Activated T-cell treated with anti-CD3 and anti-CD28 coated beads for 4 hours (primary cell): ENCODE results near the gene GEN1.

Experiments used
- DNase-seq: peaks from one replicate; pipeline ENCODE4 v3.0.0-alpha.2; 2020

GEN1 gene

GRCh38 chr2:17753803-17754663, at the start of gene GEN1, which contains the start of gene SMC6:
Gene GEN1, plus strand, starts transcription at chr2:17754138. Its CDS starts 5,806 bp downstream, at chr2:17759944.
Gene SMC6, minus strand, starts transcription at chr2:17753810. Its CDS starts 7,864 bp downstream, at chr2:17745946.
- peak; percentile 84 for DNase-seq

GRCh38 chr2:17706845-17707244, 47.1 kb upstream of the GEN1 start:
- no peak for DNase-seq

- DNase-seq: no peak
These were observed 45.4 kb upstream of the GEN1 start for GRCh38 chr2:17708501-17708900.

GRCh38 chr2:17709897-17710296, 44.0 kb upstream of the GEN1 start:
- no peak for DNase-seq

GRCh38 chr2:17710547-17711248, 43.2 kb upstream of the GEN1 start:
- DNase-seq: no peak

GRCh38 chr2:17713291-17713690, 40.6 kb upstream of the GEN1 start:
- no peak for DNase-seq

- DNase-seq: no peak
These were observed 36.3 kb upstream of the GEN1 start for GRCh38 chr2:17717666-17718065.

GRCh38 chr2:17718689-17719088, 35.2 kb upstream of the GEN1 start:
- DNase-seq: no peak

- DNase-seq: no peak
These were observed 34.2 kb upstream of the GEN1 start for GRCh38 chr2:17719562-17720371.

GRCh38 chr2:17728210-17728609, 25.7 kb upstream of the GEN1 start:
- no peak for DNase-seq

- DNase-seq: no peak
These were observed 24.1 kb upstream of the GEN1 start for GRCh38 chr2:17729880-17730279.

GRCh38 chr2:17733599-17733998, 20.3 kb upstream of the GEN1 start:
- no peak for DNase-seq

- no peak for DNase-seq
These were observed 18.1 kb upstream of the GEN1 start for GRCh38 chr2:17735864-17736263.

- DNase-seq: no peak
These were observed 16.9 kb upstream of the GEN1 start for GRCh38 chr2:17736989-17737388.

- DNase-seq: no peak
These were observed 13.7 kb upstream of the GEN1 start for GRCh38 chr2:17740203-17740602.

GRCh38 chr2:17747684-17748452, 6.1 kb upstream of the GEN1 start:
- no peak for DNase-seq

- no peak for DNase-seq
These were observed 5.2 kb upstream of the GEN1 start for GRCh38 chr2:17748745-17749144.

- no peak for DNase-seq
These were observed 4.0 kb upstream of the GEN1 start for GRCh38 chr2:17749753-17750438.

- DNase-seq: no peak
These were observed 1.7 kb upstream of the GEN1 start for GRCh38 chr2:17752246-17752645.

GRCh38 chr2:17752892-17753802, 791 bp upstream of the GEN1 start:
- DNase-seq: peak; percentile 19
